Neural progenitor cell (in vitro differentiated cells): ENCODE data around the gene MRE11.

Source experiments
- EZH2 ChIP-seq: fragments of 200-600 bp; sonication (generic); IDR thresholded peaks from 2 replicates; pipeline ENCODE4 v1.6.1; 2017; ENCODE audit warnings: antibody characterized with exemption, mild to moderate bottlenecking, moderate library complexity
- TF ChIP-seq, protein P1 (sequence below): fragments of 200-600 bp; sonication (generic); IDR thresholded peaks from 2 replicates; pipeline ENCODE4 v1.5.1; 2017; ENCODE audit warnings: antibody characterized with exemption, mild to moderate bottlenecking

DNA sequence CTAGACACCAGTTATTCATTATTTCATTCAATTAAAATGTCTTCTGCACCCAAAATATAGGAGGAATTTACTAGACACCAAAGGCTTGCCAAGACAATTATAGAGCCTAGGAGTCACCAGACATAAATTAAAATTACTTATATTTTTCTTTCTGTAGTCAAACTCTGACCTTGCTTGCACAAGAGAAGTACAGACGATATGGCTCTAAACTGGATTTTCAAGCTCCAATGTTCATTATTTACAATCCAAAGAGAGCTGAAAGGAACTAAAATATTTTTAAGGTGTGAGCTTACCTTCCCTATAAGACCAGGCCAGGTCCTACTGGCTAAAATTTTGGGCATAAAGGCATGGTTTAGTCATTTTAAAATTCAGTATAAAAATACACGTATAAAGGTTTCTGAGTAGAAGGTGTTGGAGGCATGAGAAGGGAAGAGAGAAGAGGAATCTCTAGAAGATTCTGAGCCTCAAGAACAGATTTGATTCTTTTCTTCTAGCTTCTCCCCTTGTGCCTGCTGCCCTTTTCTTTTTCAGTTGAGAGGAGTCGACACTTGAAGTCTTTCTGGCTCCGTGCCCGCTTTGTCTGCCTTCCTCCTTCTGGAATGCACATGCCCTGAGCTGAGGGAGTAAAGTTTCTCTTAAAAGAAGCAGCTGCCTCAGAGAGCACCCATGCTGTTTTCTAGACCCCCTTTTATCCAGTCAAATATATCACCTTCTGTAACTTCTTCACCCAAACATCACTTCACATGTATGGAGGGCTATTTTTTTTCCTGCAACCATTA, 32.1 kb upstream of the MRE11 start:
- TF ChIP-seq, protein P1, sequence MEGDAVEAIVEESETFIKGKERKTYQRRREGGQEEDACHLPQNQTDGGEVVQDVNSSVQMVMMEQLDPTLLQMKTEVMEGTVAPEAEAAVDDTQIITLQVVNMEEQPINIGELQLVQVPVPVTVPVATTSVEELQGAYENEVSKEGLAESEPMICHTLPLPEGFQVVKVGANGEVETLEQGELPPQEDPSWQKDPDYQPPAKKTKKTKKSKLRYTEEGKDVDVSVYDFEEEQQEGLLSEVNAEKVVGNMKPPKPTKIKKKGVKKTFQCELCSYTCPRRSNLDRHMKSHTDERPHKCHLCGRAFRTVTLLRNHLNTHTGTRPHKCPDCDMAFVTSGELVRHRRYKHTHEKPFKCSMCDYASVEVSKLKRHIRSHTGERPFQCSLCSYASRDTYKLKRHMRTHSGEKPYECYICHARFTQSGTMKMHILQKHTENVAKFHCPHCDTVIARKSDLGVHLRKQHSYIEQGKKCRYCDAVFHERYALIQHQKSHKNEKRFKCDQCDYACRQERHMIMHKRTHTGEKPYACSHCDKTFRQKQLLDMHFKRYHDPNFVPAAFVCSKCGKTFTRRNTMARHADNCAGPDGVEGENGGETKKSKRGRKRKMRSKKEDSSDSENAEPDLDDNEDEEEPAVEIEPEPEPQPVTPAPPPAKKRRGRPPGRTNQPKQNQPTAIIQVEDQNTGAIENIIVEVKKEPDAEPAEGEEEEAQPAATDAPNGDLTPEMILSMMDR, result no peak
- TF ChIP-seq EZH2, result no peak
